Progenitor cell of endocrine pancreas (in vitro differentiated cells): ENCODE measurements around the gene APOD. TPM values are rescaled to one million over a fixed set of nuclear protein-coding genes. Genes with fewer than 3 reads are reported as not detected.

Source experiments
- DNase-seq: peaks from one replicate; pipeline ENCODE4 v3.0.0; 2021; ENCODE audit warnings: low spot score; ENCODE audit not compliant: unreplicated experiment
- H3K27ac Mint-ChIP-seq: 2 replicates; pipeline ENCODE4 v1.8.0; 2021; ENCODE audit warnings: mild to moderate bottlenecking, moderate library complexity, mixed read lengths
- H3K27me3 Mint-ChIP-seq: 2 replicates; pipeline ENCODE4 v1.8.0; 2021; ENCODE audit warnings: mixed read lengths
- H3K36me3 Mint-ChIP-seq: 2 replicates; pipeline ENCODE4 v1.8.0; 2022; ENCODE audit warnings: mixed read lengths; ENCODE audit not compliant: insufficient read depth
- H3K4me1 Mint-ChIP-seq: 2 replicates; pipeline ENCODE4 v1.8.0; 2021; ENCODE audit warnings: low read depth, mixed read lengths
- H3K4me3 Mint-ChIP-seq: 2 replicates; pipeline ENCODE4 v1.8.0; 2021; ENCODE audit warnings: low read depth, mild to moderate bottlenecking, moderate library complexity, mixed read lengths
- H3K9me3 Mint-ChIP-seq: 2 replicates; pipeline ENCODE4 v1.8.0; 2021; ENCODE audit warnings: low read depth, mixed read lengths
- CTCF ChIP-seq: fragments of 200-600 bp; sonication (generic); IDR thresholded peaks from one replicate; pipeline ENCODE4 v1.5.0; 2021; ENCODE audit warnings: antibody characterized with exemption, mild to moderate bottlenecking; ENCODE audit not compliant: unreplicated experiment
- total RNA-seq: library from RNA; stranded (reverse); gene quantifications from 2 replicates; pipeline ENCODE4 v1.2.1, GENCODE V29; 2021

The APOD gene
- total RNA-seq, 1 donor from 2014 or later = not detected

GRCh38 chr3:195555110-195555509, 28.6 kb downstream of the APOD start:
- no peak overlapping the region for H3K4me3 Mint-ChIP-seq
- H3K27me3 Mint-ChIP-seq = no peaks in the 10 kb centered on the region
- no peak overlapping the region for H3K27ac Mint-ChIP-seq
- no peak for TF ChIP-seq CTCF
- peaks cover 21% of the 10 kb centered on the region for H3K4me1 Mint-ChIP-seq
- DNase-seq = no peak
- no peaks in the 10 kb centered on the region for H3K9me3 Mint-ChIP-seq
- H3K36me3 Mint-ChIP-seq = no peaks in the 10 kb centered on the region

GRCh38 chr3:195554458-195554857, 29.3 kb downstream of the APOD start:
- peaks cover 24% of the 10 kb centered on the region for H3K4me1 Mint-ChIP-seq
- H3K27ac Mint-ChIP-seq = no peak overlapping the region
- H3K9me3 Mint-ChIP-seq = no peaks in the 10 kb centered on the region
- no peaks in the 10 kb centered on the region for H3K36me3 Mint-ChIP-seq
- TF ChIP-seq CTCF = no peak
- no peak overlapping the region for H3K4me3 Mint-ChIP-seq
- H3K27me3 Mint-ChIP-seq = no peaks in the 10 kb centered on the region
- DNase-seq = no peak

GRCh38 chr3:195553268-195553667, 30.5 kb downstream of the APOD start:
- Mint-ChIP-seq H3K27ac (no peak overlapping the region), H3K4me3 (no peak overlapping the region)

GRCh38 chr3:195551381-195551978, 32.3 kb downstream of the APOD start:
- peaks cover 20% of the 10 kb centered on the region for H3K4me1 Mint-ChIP-seq
- H3K4me3 Mint-ChIP-seq = no peak overlapping the region
- no peak for TF ChIP-seq CTCF
- no peaks in the 10 kb centered on the region for H3K9me3 Mint-ChIP-seq
- H3K27me3 Mint-ChIP-seq = peaks cover 8% of the 10 kb centered on the region
- H3K27ac Mint-ChIP-seq = peak overlapping the region; percentile 77
- H3K36me3 Mint-ChIP-seq = no peaks in the 10 kb centered on the region
- no peak for DNase-seq

More at GRCh38 chr3:195553268-195553667, 30.5 kb downstream of the APOD start:
- Mint-ChIP-seq H3K27me3 (no peaks in the 10 kb centered on the region), H3K9me3 (no peaks in the 10 kb centered on the region), H3K4me1 (peaks cover 25% of the 10 kb centered on the region), H3K36me3 (no peaks in the 10 kb centered on the region)
- no peak for TF ChIP-seq CTCF
- no peak for DNase-seq

- no peak overlapping the region for H3K27ac Mint-ChIP-seq
- peaks cover 15% of the 10 kb centered on the region for H3K27me3 Mint-ChIP-seq
- no peak for TF ChIP-seq CTCF
- no peaks in the 10 kb centered on the region for H3K36me3 Mint-ChIP-seq
- H3K9me3 Mint-ChIP-seq = no peaks in the 10 kb centered on the region
- DNase-seq = no peak
- H3K4me1 Mint-ChIP-seq = peaks cover 17% of the 10 kb centered on the region
- no peak overlapping the region for H3K4me3 Mint-ChIP-seq
Measured at GRCh38 chr3:195550723-195551122, 33.0 kb downstream of the APOD start.
